Muscle layer of colon (tissue), 2 donors: ENCODE measurements around the gene EPHB6.
A peak's percentile ranks its signal among the peaks of the same experiment; 100 is the strongest.

ENCODE experiments used
- H3K27ac ChIP-seq: one replicate; pipeline ENCODE4 v1.7.0; 2013; ENCODE audit warnings: low read depth, mild to moderate bottlenecking, low read length, moderate library complexity
- H3K27me3 ChIP-seq, 2 donors: one replicate each; pipeline ENCODE4 v1.7.0; 2013; ENCODE audit warnings: low read length in 2 of 2, mild to moderate bottlenecking in 2 of 2; ENCODE audit not compliant: insufficient read depth in 2 of 2, control insufficient read depth in 1 of 2
- H3K36me3 ChIP-seq: one replicate; pipeline ENCODE4 v1.7.0; 2013; ENCODE audit warnings: mild to moderate bottlenecking, low read length; ENCODE audit not compliant: insufficient read depth
- H3K4me1 ChIP-seq: one replicate; pipeline ENCODE4 v1.7.0; 2013; ENCODE audit warnings: mild to moderate bottlenecking, low read length; ENCODE audit not compliant: insufficient read depth
- H3K4me3 ChIP-seq, 2 donors: one replicate each; pipeline ENCODE4 v1.7.0; 2013; ENCODE audit warnings: low read length in 2 of 2, low read depth in 1 of 2, mild to moderate bottlenecking in 1 of 2, moderate library complexity in 1 of 2
- H3K9ac ChIP-seq: one replicate; pipeline ENCODE4 v1.7.0; 2013; ENCODE audit warnings: low read length
- H3K9me3 ChIP-seq: one replicate; pipeline ENCODE4 v1.7.0; 2013; ENCODE audit warnings: mild to moderate bottlenecking, low read length
- donor health status: abdominal sarcoma.
- donor health status: Adenocarcinoma of cecum.

EPHB6 gene

GRCh38 chr7:142835487-142835886 is 19.4 kb upstream of the EPHB6 start:
- H3K9ac ChIP-seq = no peak overlapping the region
- no peaks in the 10 kb centered on the region for H3K9me3 ChIP-seq

GRCh38 chr7:142836426-142836825 is 18.4 kb upstream of the EPHB6 start:
- Histone ChIP-seq H3K36me3 (no peaks in the 10 kb centered on the region), H3K27me3 (no peaks in the 10 kb centered on the region), H3K9ac (no peak overlapping the region), H3K9me3 (no peaks in the 10 kb centered on the region), H3K27ac (no peak overlapping the region), H3K4me3 (no peak overlapping the region), H3K4me1 (no peaks in the 10 kb centered on the region)

More at GRCh38 chr7:142835487-142835886, 19.4 kb upstream of the EPHB6 start:
- Histone ChIP-seq H3K4me3 (no peak overlapping the region), H3K27ac (no peak overlapping the region), H3K36me3 (no peaks in the 10 kb centered on the region), H3K27me3 (no peaks in the 10 kb centered on the region), H3K4me1 (no peaks in the 10 kb centered on the region)

- Histone ChIP-seq H3K9ac (no peak overlapping the region), H3K27ac (no peak overlapping the region), H3K9me3 (no peaks in the 10 kb centered on the region), H3K27me3 (no peaks in the 10 kb centered on the region), H3K4me3 (no peak overlapping the region), H3K4me1 (no peaks in the 10 kb centered on the region), H3K36me3 (no peaks in the 10 kb centered on the region)
Measured at GRCh38 chr7:142838461-142839213, 16.2 kb upstream of the EPHB6 start.

GRCh38 chr7:142842251-142842766 is 12.6 kb upstream of the EPHB6 start:
- Histone ChIP-seq H3K36me3 (no peaks in the 10 kb centered on the region), H3K4me1 (no peaks in the 10 kb centered on the region), H3K4me3 (no peak overlapping the region), H3K9ac (no peak overlapping the region), H3K27ac (no peak overlapping the region), H3K9me3 (no peaks in the 10 kb centered on the region), H3K27me3 (no peaks in the 10 kb centered on the region)

- Histone ChIP-seq H3K27ac (no peak overlapping the region), H3K9me3 (no peaks in the 10 kb centered on the region), H3K4me1 (no peaks in the 10 kb centered on the region), H3K9ac (no peak overlapping the region), H3K27me3 (no peaks in the 10 kb centered on the region), H3K36me3 (no peaks in the 10 kb centered on the region), H3K4me3 (no peak overlapping the region)
Measured at GRCh38 chr7:142847353-142847752, 7.5 kb upstream of the EPHB6 start.

GRCh38 chr7:142851269-142851668 is 3.6 kb upstream of the EPHB6 start:
- Histone ChIP-seq H3K27me3 (no peaks in the 10 kb centered on the region), H3K36me3 (no peaks in the 10 kb centered on the region), H3K4me3 (no peak overlapping the region), H3K9me3 (no peaks in the 10 kb centered on the region), H3K27ac (no peak overlapping the region), H3K4me1 (peaks cover 14% of the 10 kb centered on the region), H3K9ac (no peak overlapping the region)

GRCh38 chr7:142851919-142852318 is 3.0 kb upstream of the EPHB6 start:
- Histone ChIP-seq H3K9me3 (no peaks in the 10 kb centered on the region), H3K4me1 (peaks cover 14% of the 10 kb centered on the region), H3K9ac (no peak overlapping the region), H3K27me3 (no peaks in the 10 kb centered on the region), H3K4me3 (no peak overlapping the region), H3K36me3 (no peaks in the 10 kb centered on the region), H3K27ac (no peak overlapping the region)

GRCh38 chr7:142853739-142854371 is 1.0 kb upstream of the EPHB6 start:
- peak overlapping the region; percentile 56 for H3K27ac ChIP-seq
- H3K9me3 ChIP-seq = no peaks in the 10 kb centered on the region
- H3K4me1 ChIP-seq = peaks cover 14% of the 10 kb centered on the region
- no peaks in the 10 kb centered on the region for H3K27me3 ChIP-seq
- H3K9ac ChIP-seq = peak overlapping the region; percentile 21
- H3K4me3 ChIP-seq = peak overlapping the region; percentile 70 to 76
- no peaks in the 10 kb centered on the region for H3K36me3 ChIP-seq

GRCh38 chr7:142855114-142855743 is 353 bp downstream of the EPHB6 start:
- no peak overlapping the region for H3K9ac ChIP-seq
- H3K27ac ChIP-seq = peak overlapping the region; percentile 19
- no peaks in the 10 kb centered on the region for H3K36me3 ChIP-seq
- H3K4me1 ChIP-seq = peaks cover 22% of the 10 kb centered on the region
- H3K9me3 ChIP-seq = no peaks in the 10 kb centered on the region
- no peaks in the 10 kb centered on the region for H3K27me3 ChIP-seq
- peak overlapping the region; percentile 70 to 76 for H3K4me3 ChIP-seq

- Histone ChIP-seq H3K27me3 (no peaks in the 10 kb centered on the region), H3K27ac (peak overlapping the region; percentile 19), H3K36me3 (no peaks in the 10 kb centered on the region), H3K4me1 (peaks cover 26% of the 10 kb centered on the region), H3K9ac (no peak overlapping the region), H3K9me3 (no peaks in the 10 kb centered on the region), H3K4me3 (peak overlapping the region; percentile 70 to 76)
Measured at GRCh38 chr7:142855756-142856564, 1.1 kb downstream of the EPHB6 start.
